Ovary (tissue), 9 donors: Measurements from ENCODE around the gene ST6GAL1. TPM values are rescaled to one million over a fixed set of nuclear protein-coding genes. Genes with fewer than 3 reads are reported as not detected.

Source experiments
- DNase-seq, 5 donors: peaks; one replicate each; pipeline ENCODE4 v3.0.0-alpha.2; 2019 to 2020
- H3K27ac ChIP-seq, 2 donors: fragments of 200-600 bp; one replicate each; pipeline versions ENCODE4 v1.5.1 to v1.8.0; 2019 to 2022
- H3K27me3 ChIP-seq: fragments of 200-600 bp; one replicate; pipeline ENCODE4 v1.8.0; 2022
- H3K36me3 ChIP-seq: fragments of 200-600 bp; sonication (generic); one replicate; pipeline ENCODE4 v1.5.1; 2019
- H3K4me1 ChIP-seq: one replicate; pipeline ENCODE4 v1.8.1; 2013; ENCODE audit warnings: mild to moderate bottlenecking, moderate library complexity; ENCODE audit not compliant: insufficient read depth
- H3K4me3 ChIP-seq: fragments of 200-600 bp; sonication (generic); one replicate; pipeline ENCODE4 v1.5.1; 2017
- H3K9me3 ChIP-seq, 2 donors: fragments of 200-600 bp in 1 of 2; sonication (generic) in 1 of 2; one replicate each; pipeline versions ENCODE4 v1.5.1 to v1.8.1; 2013 to 2019; ENCODE audit warnings: mild to moderate bottlenecking in 1 of 2, moderate library complexity in 1 of 2
- CTCF ChIP-seq, 3 donors: fragments of 450-650 bp in 2 of 3; fragments of 200-600 bp in 1 of 3; IDR thresholded peaks; one replicate each; pipeline versions ENCODE4 v1.5.1 to v1.8.0; 2016 to 2022; ENCODE audit warnings: antibody characterized with exemption in 3 of 3, mild to moderate bottlenecking in 1 of 3
- EP300 ChIP-seq: sonication (generic); formaldehyde crosslinking; IDR thresholded peaks from one replicate; pipeline ENCODE4 v1.6.1; 2017; ENCODE audit warnings: antibody characterized with exemption
- POLR2A ChIP-seq: fragments of 450-650 bp; IDR thresholded peaks from one replicate; pipeline ENCODE4 v1.6.1; 2017; ENCODE audit warnings: antibody characterized with exemption, mild to moderate bottlenecking, moderate library complexity
- WGBS, 3 donors: extraction: QIAGEN DNeasy Blood & Tissue Kit in 1 of 3; methylation state at CpG; one replicate each; pipeline versions ENCODE4 v1.1.5 to v1.1.7; 2013 to 2017; 5-methylcytosine and 5-hydroxymethylcytosine counted together
- intact Hi-C, 4 donors: fragments of 100-400 bp; cut with DNase I; formaldehyde crosslinking; loops; one replicate each; pipeline versions ENCODE4 v1.11.0 to v1.15.1; 2022 to 2023
- polyA plus RNA-seq, 2 donors: library from polyadenylated mRNA; stranded (reverse); fragments of 200-250 nt in 1 of 2; fragments of 350-450 nt in 1 of 2; fragmentation: Illumina TruSeq in 1 of 2; extraction: RNeasy Lipid Tissue Mini Kit (QIAGEN cat#74804) in 1 of 2; gene quantifications; one replicate each; pipeline ENCODE4 v1.2.3, GENCODE V29; 2013 to 2014
- total RNA-seq, 7 donors: library from RNA; depleted of rRNA in 2 of 7; stranded (reverse); fragments of >200 nt in 2 of 7; fragmentation: NEBNext Ultra II Directional in 3 of 7; extraction: Animal tissue kit (Norgen Biotek cat#: 25700) in 3 of 7; gene quantifications; one replicate each; pipeline versions ENCODE4 v1.1.0 to v1.2.4, GENCODE V29; 2016 to 2023
- donor health status: DM: no; HTN: no; CAD: no; lungs with moderate emphysema.
- donor health status: DM: no; HTN: no; CAD: no.
- donor health status: Bipolar disorder and iron deficiency.
- donor health status: DM: yes; HTN: yes; CAD: no.
- donor health status: DM: no; HTN: no; CAD: no.
- donor health status: DM: yes; HTN: yes; CAD: no.

Gene ST6GAL1
- total and polyA plus RNA-seq, 9 donors, result 10.6 to 55.2 (median 28.1) TPM

DNA sequence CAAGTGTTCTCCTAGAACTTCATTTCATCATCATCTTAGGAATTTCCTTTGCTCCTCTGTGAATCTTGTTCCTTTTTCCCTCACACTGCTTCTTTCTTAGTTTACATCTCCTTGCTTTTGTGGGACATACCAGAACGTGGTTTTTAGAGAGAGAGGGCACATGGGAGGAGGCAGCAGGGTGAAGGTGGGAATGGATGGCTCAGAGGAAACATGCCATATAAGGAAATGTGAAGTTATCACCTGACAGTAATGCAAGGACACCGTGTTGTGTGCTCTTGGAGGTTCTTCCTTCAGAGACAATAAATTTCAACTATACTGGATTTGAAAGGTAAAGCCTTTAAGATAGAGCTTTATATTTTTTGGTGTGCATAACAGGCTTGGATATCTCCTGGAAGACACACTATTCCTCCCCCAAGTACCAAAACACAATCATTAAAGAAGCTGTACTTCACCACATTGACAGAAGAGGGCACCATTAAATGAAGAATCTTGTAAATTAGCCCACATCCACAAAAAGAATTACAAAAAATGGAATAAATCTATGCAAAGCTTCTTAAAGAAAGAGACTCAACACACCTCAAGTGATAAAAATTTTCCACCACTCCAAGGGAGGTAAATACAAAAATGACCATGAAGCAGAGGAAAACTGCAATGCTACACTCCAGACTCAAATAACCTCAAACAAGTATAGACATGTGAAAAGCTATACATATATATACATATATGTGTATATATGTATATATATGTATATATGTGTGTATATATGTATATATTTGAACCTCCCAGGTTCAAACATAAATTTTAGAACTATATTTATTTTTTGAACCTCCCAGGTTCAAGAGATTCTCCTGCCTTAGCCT, 182.8 kb downstream of the ST6GAL1 start:
- Histone ChIP-seq H3K27me3 (no peaks in the 10 kb centered on the region), H3K4me3 (no peak overlapping the region), H3K9me3 (no peaks in the 10 kb centered on the region), H3K4me1 (no peaks in the 10 kb centered on the region), H3K27ac (no peak overlapping the region), H3K36me3 (no peaks in the 10 kb centered on the region)
- intact Hi-C loops, result no loop called here
- DNase-seq, result no peak
- no peak for TF ChIP-seq CTCF (IDR thresholded peaks at IDR 0.05)
- TF ChIP-seq EP300, result no peak
- TF ChIP-seq POLR2A, result no peak
- WGBS, 3 donors, result 16 to 32% (median 18%) methylated on average over 2 of the region's 2 CpGs

DNA sequence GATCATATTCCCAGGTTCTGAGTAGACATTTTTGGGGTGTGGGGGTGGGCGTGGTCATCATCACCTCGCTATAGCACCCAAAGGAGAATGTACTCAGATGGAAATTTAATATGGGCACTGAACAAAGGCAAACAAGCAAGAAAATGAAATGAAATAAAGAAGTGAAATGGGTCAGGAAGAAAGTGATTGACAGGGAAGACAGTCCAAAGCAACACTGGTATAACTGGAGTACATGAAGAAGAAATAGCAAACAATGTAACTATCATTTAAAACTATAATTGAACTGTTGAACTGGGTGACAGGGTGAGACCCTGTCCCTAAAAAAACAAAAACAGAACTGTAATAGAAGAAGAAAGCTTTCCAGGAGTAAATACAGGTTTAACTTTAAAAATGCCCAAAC, 184.2 kb downstream of the ST6GAL1 start:
- 97 to 98% (median 97%) methylated on average over 2 of the region's 2 CpGs for WGBS, 3 donors
- no peak for DNase-seq
- Histone ChIP-seq H3K9me3 (no peaks in the 10 kb centered on the region), H3K4me3 (no peak overlapping the region), H3K27me3 (no peaks in the 10 kb centered on the region), H3K27ac (no peak overlapping the region), H3K36me3 (no peaks in the 10 kb centered on the region), H3K4me1 (no peaks in the 10 kb centered on the region)
- no peak for TF ChIP-seq EP300
- no peak for TF ChIP-seq POLR2A
- TF ChIP-seq CTCF (IDR thresholded peaks at IDR 0.05), result no peak
- intact Hi-C loops, result no loop called here

GRCh38 chr3:187120326-187120725, 190.0 kb downstream of the ST6GAL1 start:
- H3K27ac ChIP-seq, result no peak overlapping the region
- H3K4me1 ChIP-seq, result no peaks in the 10 kb centered on the region
- DNase-seq, result no peak
- H3K4me3 ChIP-seq, result no peak overlapping the region
- no peaks in the 10 kb centered on the region for H3K27me3 ChIP-seq
- H3K36me3 ChIP-seq, result no peaks in the 10 kb centered on the region
- TF ChIP-seq CTCF (IDR thresholded peaks at IDR 0.05) (no peak), EP300 (no peak), POLR2A (no peak)
- intact Hi-C loops, result no loop called here
- WGBS, 3 donors, result 89 to 94% (median 92%) methylated on average over 2 of the region's 2 CpGs
- H3K9me3 ChIP-seq, result no peaks in the 10 kb centered on the region

- Histone ChIP-seq H3K27ac (no peak overlapping the region), H3K27me3 (no peaks in the 10 kb centered on the region), H3K36me3 (no peaks in the 10 kb centered on the region), H3K4me1 (no peaks in the 10 kb centered on the region), H3K9me3 (no peaks in the 10 kb centered on the region), H3K4me3 (no peak overlapping the region)
- 90 to 100% (median 90%) methylated on average over 1 of the region's 1 CpG for WGBS, 3 donors
- TF ChIP-seq CTCF (IDR thresholded peaks at IDR 0.05) (no peak), POLR2A (no peak), EP300 (no peak)
- DNase-seq, result no peak
- intact Hi-C loops, result no loop called here
Observed at GRCh38 chr3:187122261-187122660, 191.9 kb downstream of the ST6GAL1 start.
